ENCODE measurements around the gene RFLNA.
A peak's percentile ranks its signal among the peaks of the same experiment; 100 is the strongest.

Gene RFLNA

GRCh38 chr12:124305136-124305535 is 10.2 kb downstream of the RFLNA start:
- DNase-seq, result no peak

GRCh38 chr12:124305776-124306685 is 11.1 kb downstream of the RFLNA start:
- no peak for DNase-seq

- DNase-seq, result no peak
Observed at GRCh38 chr12:124306686-124307555, 12.0 kb downstream of the RFLNA start.

GRCh38 chr12:124307556-124307825 is 12.6 kb downstream of the RFLNA start:
- no peak for DNase-seq

GRCh38 chr12:124308741-124309140 is 13.8 kb downstream of the RFLNA start:
- DNase-seq, result no peak

GRCh38 chr12:124309231-124309630 is 14.3 kb downstream of the RFLNA start:
- DNase-seq, result no peak

GRCh38 chr12:124309744-124310143 is 14.9 kb downstream of the RFLNA start:
- no peak for DNase-seq

- no peak for DNase-seq
Observed at GRCh38 chr12:124310178-124310577, 15.3 kb downstream of the RFLNA start.

GRCh38 chr12:124310785-124311184 is 15.9 kb downstream of the RFLNA start:
- DNase-seq, result no peak

GRCh38 chr12:124311292-124312109 is 16.6 kb downstream of the RFLNA start:
- no peak for DNase-seq

- DNase-seq, result no peak
Observed at GRCh38 chr12:124312601-124313000, 17.7 kb downstream of the RFLNA start.

GRCh38 chr12:124314207-124314606 is 19.3 kb downstream of the RFLNA start:
- DNase-seq, result no peak

- DNase-seq, result no peak
Observed at GRCh38 chr12:124314766-124315165, 19.9 kb downstream of the RFLNA start.

GRCh38 chr12:124315372-124316044 is 20.6 kb downstream of the RFLNA start:
- no peak for DNase-seq

- DNase-seq, result no peak
Observed at GRCh38 chr12:124316257-124316900, 21.5 kb downstream of the RFLNA start.

- no peak for DNase-seq
Observed at GRCh38 chr12:124317400-124317799, 22.5 kb downstream of the RFLNA start.

- no peak for DNase-seq
Observed at GRCh38 chr12:124318278-124319020, 23.6 kb downstream of the RFLNA start.

- no peak for DNase-seq
Observed at GRCh38 chr12:124319368-124320050, 24.6 kb downstream of the RFLNA start.

- peak; percentile 82 for DNase-seq
Observed at GRCh38 chr12:124321040-124321481, 26.2 kb downstream of the RFLNA start.

- no peak for DNase-seq
Observed at GRCh38 chr12:124321556-124322270, 26.8 kb downstream of the RFLNA start.

Data from femur (tissue), 1 donor.